Activated T-cell treated with anti-CD3 and anti-CD28 coated beads, Interleukin-2, amount 50 U/mL, for 4 hours (primary cell): ENCODE data around the gene PRKRIP1. TPM values are rescaled to one million over a fixed set of nuclear protein-coding genes. Genes with fewer than 3 reads are reported as not detected.

Source experiments
- ATAC-seq, 2 donors: fragments of 200-7000 bp; cut with Tn5 transposase; one replicate each; pipeline ENCODE4 v1.10.0; 2021
- DNase-seq: peaks from one replicate; pipeline ENCODE4 v3.0.0-alpha.2; 2020
- H3K27me3 Mint-ChIP-seq: one replicate; pipeline ENCODE4 v1.8.0; 2021; ENCODE audit warnings: low read depth, mixed read lengths
- H3K36me3 Mint-ChIP-seq: one replicate; pipeline ENCODE4 v1.8.0; 2022; ENCODE audit warnings: mixed read lengths; ENCODE audit not compliant: insufficient read depth
- H3K4me1 Mint-ChIP-seq: one replicate; pipeline ENCODE4 v1.8.0; 2021; ENCODE audit warnings: low read depth, mixed read lengths
- H3K4me3 Mint-ChIP-seq: one replicate; pipeline ENCODE4 v1.8.0; 2021; ENCODE audit warnings: mild to moderate bottlenecking, moderate library complexity, mixed read lengths
- H3K9me3 Mint-ChIP-seq: one replicate; pipeline ENCODE4 v1.8.0; 2021; ENCODE audit warnings: mixed read lengths
- total RNA-seq, 3 donors: library from RNA; stranded (reverse); gene quantifications; one replicate each; pipeline ENCODE4 v1.2.1, GENCODE V29; 2021

PRKRIP1 gene
- total RNA-seq, 3 donors from 2014 or later: 24.8 to 30.1 (median 27.0) TPM

DNA sequence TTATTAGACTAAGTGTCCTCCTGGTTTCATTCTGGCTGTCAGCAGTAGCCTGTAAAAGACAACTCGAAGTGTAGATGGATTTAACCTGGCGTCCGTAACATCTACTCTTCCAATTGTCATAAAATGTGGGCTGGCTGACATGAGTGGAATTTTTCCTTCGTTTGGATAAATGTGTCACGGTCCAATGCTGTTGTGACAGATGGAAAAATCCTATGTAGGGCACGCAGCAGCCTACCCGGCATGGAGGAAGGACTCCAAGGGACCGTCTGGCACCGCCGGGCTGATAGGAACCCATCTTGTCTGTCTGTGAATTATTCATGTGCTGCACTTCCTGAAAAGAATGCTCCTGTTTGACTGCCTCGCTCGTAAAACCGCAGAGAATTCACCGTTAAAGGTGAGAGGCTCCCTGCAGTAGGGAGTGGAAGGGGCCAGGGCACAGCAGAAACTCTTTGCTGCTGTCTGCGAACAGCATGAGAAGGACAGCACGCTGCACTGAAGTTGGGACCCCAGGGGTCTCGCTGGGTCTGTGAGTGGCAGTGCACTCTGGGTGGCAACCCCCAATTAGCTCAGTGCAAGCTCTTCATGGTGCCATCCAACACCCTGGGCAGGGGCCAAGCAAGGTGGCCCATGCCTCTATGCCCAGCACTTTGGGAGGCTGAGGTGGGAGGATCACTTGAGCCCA is 35.6 kb downstream of the PRKRIP1 start:
- Mint-ChIP-seq H3K27me3 (no peaks in the 10 kb centered on the region), H3K9me3 (no peaks in the 10 kb centered on the region), H3K4me3 (peak overlapping the region; percentile 78), H3K36me3 (no peaks in the 10 kb centered on the region), H3K4me1 (peaks cover 70% of the 10 kb centered on the region)
- ATAC-seq: peak; percentile 36 to 45
- DNase-seq: peak; percentile 58

DNA sequence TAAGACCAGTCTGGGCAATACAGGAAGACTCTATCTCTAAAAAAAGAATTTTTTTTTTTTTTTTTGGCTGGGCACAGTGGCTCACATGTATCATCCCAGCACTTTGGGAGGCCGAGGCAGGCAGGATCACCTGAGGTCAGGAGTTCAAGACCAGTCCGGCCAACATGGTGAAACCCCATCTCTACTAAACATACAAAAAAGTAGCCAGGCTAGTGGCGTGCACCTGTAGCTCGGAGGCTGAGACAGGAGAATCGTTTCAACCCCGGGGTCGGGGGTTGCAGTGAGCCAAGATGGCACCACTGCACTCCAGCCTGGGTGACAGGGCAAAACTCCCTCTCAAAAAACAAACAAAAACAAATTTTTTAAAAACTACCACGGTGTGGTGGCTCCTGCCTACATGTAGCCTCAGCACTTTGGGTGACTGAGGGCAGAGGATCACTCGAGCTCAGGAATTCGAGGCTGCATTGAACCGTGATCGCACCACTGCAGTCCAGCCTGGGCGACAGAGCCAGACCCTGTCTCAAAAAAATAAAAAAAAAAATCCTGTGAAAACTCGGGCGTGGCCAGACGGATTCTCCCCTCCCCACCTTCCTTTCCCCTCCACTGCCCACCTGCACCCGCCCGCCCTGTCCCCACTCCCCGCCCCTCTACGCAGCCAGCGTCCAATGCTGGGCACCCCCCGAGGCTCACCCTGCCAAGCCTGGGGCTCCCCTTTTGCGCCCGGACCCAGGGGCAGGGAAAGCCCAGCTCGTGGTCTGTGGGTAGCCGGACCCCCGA is 36.5 kb downstream of the PRKRIP1 start:
- ATAC-seq: peak; percentile 13 to 16
- Mint-ChIP-seq H3K36me3 (no peaks in the 10 kb centered on the region), H3K4me3 (peak overlapping the region; percentile 78), H3K27me3 (no peaks in the 10 kb centered on the region), H3K9me3 (no peaks in the 10 kb centered on the region), H3K4me1 (peaks cover 62% of the 10 kb centered on the region)
- DNase-seq: no peak

DNA sequence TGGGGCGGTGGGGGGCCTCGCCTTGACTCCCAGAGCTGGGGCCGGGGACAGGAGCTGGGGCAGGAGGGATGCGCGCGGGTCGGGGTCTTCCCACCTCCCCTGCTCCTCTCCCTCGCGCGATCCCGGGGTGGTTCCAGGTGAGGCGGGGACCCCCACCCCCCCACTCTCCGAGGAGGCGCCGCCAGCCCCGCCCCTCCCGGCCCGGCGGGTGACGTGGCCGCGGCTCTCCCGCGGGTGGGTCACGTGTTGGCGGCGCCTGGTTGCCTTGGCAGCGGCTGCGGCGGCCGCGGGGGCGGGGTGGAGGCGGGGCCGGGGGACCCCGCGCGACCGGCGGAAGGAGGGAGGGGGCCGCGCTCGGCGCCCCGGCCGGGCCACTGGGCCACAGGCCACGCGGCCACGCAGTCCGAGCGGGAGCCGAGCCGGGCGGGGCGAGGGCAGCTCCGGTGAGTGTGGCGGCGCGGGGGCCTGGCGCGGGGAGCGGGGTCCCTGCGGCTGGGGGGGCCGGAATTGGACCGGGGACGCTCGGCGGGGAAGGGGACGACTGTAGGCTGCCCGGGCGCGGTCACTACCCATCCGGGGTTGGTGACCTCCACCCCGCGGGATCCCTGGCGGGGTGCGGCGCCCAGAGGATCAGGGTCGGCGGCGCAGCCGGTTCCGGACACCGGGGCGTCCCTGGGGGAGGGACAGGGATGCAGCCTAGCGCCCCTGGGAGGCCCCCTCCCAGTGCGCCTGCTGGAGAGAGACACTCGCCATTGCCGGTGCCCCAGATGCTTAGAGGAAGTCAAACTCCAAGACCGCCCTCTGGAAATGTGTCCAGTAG is 37.3 kb downstream of the PRKRIP1 start, which contains the start of gene ORAI2:
TSS of gene ORAI2 (plus strand) at position 357 of the 820 bp plus-strand sequence. CDS start 5,382 bp downstream, outside the sequence.
- Mint-ChIP-seq H3K4me3 (peak within 1 kb of the TSS; percentile 80), H3K9me3 (no peaks in the 10 kb centered on the region), H3K27me3 (no peaks in the 10 kb centered on the region), H3K36me3 (no peaks in the 10 kb centered on the region), H3K4me1 (peaks cover 54% of the 10 kb centered on the region)
- DNase-seq (peak; percentile 91), ATAC-seq (peak; percentile 81)

DNA sequence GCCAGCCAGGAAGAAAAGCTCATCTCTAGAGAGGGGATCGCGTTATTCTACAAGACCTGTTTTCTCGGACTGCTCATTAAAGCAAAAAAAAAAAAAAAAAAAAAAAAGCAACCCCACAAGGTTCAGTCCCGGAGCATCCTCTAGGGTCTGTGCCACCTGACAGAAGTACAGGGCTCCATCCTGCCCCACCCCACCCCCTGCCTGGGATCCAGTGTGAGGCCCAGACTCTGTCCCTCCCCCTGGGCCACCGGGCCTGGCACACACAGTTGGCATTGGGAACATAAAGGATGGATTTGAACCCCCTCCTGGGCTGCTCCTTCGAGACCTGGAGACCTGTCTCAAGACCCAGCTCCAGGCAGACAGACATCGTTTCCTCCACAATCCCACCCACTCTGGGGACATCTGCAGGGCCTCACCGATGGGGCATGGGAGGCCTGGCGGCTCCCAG is 37.9 kb downstream of the PRKRIP1 start:
- peak overlapping the region; percentile 80 for H3K4me3 Mint-ChIP-seq
- no peak for DNase-seq
- peak in 1 of 2 donors; percentile 11 for ATAC-seq
- peaks cover 48% of the 10 kb centered on the region for H3K4me1 Mint-ChIP-seq
- H3K9me3 Mint-ChIP-seq: no peaks in the 10 kb centered on the region
- peaks cover under 1% of the 10 kb centered on the region for H3K36me3 Mint-ChIP-seq
- H3K27me3 Mint-ChIP-seq: no peaks in the 10 kb centered on the region

DNA sequence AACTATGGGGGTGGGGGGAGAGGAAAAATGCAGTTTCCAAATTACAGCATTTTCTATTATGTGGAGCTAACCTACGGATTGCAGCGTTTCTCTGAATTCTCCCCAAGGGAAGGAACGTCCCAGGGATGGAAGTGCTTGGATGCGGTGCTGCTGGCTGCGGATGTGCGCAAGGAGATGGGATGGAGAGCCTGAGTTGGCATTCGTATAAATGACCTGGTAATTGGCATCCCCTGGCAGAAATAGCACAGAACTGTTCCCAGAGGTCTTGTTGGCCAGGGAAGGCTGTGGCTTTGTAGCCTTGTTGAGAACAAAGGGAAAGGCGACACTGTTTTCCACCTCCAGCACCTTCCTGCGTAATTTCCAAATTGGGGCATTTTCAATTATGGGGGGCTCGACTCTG is 40.0 kb downstream of the PRKRIP1 start:
- Mint-ChIP-seq H3K36me3 (peaks cover 2% of the 10 kb centered on the region), H3K9me3 (no peaks in the 10 kb centered on the region), H3K27me3 (no peaks in the 10 kb centered on the region), H3K4me3 (no peak overlapping the region), H3K4me1 (peaks cover 29% of the 10 kb centered on the region)
- DNase-seq (no peak), ATAC-seq (no peak)

DNA sequence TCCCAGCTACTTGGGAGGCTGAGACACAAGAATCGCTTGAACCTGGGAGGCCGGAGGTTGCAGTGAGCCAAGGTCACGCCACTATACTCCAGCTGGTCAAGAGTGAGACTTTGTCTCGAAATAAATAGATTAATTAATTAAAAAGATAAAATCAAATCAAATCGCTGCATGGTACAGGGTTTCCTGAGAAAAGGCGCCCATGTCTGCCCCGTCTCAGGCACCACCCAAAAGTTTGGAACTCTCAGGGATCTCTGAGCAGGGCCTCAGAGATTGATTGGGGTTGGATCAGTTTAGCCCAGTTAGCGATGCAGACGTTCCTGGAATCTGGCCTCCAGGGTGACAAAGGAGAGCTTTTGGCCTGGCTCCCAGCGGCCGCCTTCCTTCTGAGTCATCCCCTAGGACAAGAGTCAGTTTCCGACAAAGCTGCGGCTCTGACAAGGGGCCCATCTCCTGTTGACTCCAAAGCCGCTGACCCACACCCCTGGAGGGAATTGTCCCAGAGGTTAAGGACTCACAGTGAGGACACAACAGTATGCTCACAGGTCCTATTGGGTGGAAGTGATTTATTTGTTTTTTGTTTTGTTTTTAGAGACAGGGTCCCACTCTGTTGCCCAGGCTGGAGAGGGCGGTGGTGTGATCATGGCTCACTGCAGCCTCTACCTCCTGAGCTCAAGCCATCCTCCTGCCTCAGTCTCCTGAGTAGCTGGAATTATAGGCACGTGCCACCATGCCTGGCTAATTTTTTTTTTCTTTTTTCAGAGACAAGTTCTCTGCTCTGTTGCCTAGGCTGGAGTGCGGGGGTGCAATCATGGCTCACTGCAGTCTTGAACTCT is 44.0 kb downstream of the PRKRIP1 start:
- no peak overlapping the region for H3K4me3 Mint-ChIP-seq
- no peaks in the 10 kb centered on the region for H3K27me3 Mint-ChIP-seq
- peaks cover 6% of the 10 kb centered on the region for H3K4me1 Mint-ChIP-seq
- ATAC-seq: no peak
- no peak for DNase-seq
- peaks cover 9% of the 10 kb centered on the region for H3K36me3 Mint-ChIP-seq
- no peaks in the 10 kb centered on the region for H3K9me3 Mint-ChIP-seq

DNA sequence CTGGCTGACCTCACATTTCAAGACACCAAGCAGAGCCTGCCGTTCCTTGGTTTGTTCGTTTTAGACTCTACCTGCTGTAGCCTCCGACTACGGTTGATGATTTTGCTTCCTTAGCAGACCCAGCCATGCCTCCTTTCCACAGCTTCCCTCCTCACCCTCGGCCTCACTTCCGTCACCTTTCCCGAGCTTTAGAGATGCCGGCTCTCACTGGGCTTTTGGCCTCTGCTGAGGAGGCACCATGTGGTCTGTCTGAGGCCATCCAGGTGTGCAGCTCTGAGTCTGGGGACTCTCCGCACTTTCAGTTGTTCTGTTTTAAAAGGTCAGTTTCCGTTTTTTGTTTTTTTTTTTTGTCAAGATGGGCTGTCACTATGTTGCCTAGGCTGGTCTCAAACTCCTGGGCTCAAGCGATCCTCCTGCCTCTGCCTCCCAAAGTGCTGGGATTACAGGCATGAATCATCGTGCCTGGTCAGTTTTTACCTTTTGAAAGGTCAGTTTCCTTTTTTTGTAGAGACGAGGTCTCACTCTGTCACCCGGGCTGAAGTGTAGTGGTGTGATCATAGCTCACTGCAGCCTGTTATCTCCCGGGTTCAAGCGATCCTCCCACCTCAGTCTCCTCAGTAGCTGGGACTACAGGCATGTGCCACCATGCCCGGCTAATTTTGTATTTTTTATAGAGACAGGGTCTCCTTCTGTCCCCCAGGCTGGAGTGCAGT is 49.0 kb downstream of the PRKRIP1 start:
- Mint-ChIP-seq H3K9me3 (no peaks in the 10 kb centered on the region), H3K4me3 (no peak overlapping the region), H3K36me3 (peaks cover 11% of the 10 kb centered on the region), H3K4me1 (peaks cover 2% of the 10 kb centered on the region), H3K27me3 (no peaks in the 10 kb centered on the region)
- DNase-seq (no peak), ATAC-seq (no peak)

- Mint-ChIP-seq H3K27me3 (no peaks in the 10 kb centered on the region), H3K4me3 (no peak overlapping the region), H3K4me1 (peaks cover 6% of the 10 kb centered on the region), H3K36me3 (peaks cover 11% of the 10 kb centered on the region), H3K9me3 (no peaks in the 10 kb centered on the region)
- DNase-seq (no peak), ATAC-seq (no peak)
Observed at GRCh38 chr7:102445674-102446071, 49.5 kb downstream of the PRKRIP1 start.

- Mint-ChIP-seq H3K4me1 (peaks cover 6% of the 10 kb centered on the region), H3K9me3 (no peaks in the 10 kb centered on the region), H3K27me3 (no peaks in the 10 kb centered on the region), H3K4me3 (no peak overlapping the region), H3K36me3 (peaks cover 10% of the 10 kb centered on the region)
- DNase-seq (no peak), ATAC-seq (no peak)
Observed at GRCh38 chr7:102446387-102447156, 50.4 kb downstream of the PRKRIP1 start.

GRCh38 chr7:102447311-102447710 is 51.1 kb downstream of the PRKRIP1 start:
- no peak overlapping the region for H3K4me3 Mint-ChIP-seq
- H3K27me3 Mint-ChIP-seq: no peaks in the 10 kb centered on the region
- no peaks in the 10 kb centered on the region for H3K9me3 Mint-ChIP-seq
- H3K4me1 Mint-ChIP-seq: peaks cover 4% of the 10 kb centered on the region
- DNase-seq (no peak), ATAC-seq (no peak)
- peaks cover 7% of the 10 kb centered on the region for H3K36me3 Mint-ChIP-seq

DNA sequence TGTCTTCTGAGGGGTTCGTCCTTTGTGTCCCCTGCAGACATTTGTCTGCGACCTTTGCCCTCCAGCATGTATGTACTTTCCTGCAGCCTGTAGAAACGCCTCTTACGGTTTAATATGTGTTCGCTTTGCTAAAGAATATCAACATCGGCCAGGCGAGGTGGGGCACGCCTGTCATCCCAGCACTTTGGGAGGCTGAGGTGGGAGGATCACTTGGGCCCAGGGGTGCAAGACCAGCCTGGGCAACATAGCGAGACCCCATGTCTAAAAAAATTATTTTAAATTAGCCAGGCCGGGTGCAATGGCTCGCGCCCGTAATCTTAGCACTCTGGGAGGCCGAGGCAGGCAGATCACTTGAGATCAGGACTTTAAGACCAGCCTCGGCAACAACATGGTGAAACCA is 53.0 kb downstream of the PRKRIP1 start:
- Mint-ChIP-seq H3K36me3 (peaks cover 7% of the 10 kb centered on the region), H3K4me3 (no peak overlapping the region), H3K9me3 (no peaks in the 10 kb centered on the region), H3K27me3 (no peaks in the 10 kb centered on the region), H3K4me1 (peaks cover 4% of the 10 kb centered on the region)
- DNase-seq (no peak), ATAC-seq (no peak)

DNA sequence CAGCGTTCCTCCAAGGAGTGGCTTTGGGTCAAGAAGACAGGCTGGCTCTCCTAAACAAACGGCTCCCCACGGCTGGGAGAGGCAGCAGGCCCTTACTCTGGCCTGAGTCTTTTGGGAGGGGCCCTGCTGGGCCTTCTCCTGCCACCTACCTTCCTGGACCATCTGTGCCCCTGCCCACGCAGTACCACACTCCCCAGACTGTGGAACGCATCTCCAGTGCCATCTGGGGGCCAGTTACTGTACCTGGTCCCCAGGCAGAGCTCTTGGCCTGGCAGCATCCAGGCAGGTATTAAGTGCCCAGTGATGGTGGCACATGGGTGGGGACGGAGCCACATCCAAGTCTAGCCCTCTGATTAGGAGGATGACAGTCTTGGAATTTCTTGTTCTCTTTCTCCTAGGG is 54.1 kb downstream of the PRKRIP1 start:
- DNase-seq: peak; percentile 56
- Mint-ChIP-seq H3K27me3 (no peaks in the 10 kb centered on the region), H3K36me3 (peaks cover 6% of the 10 kb centered on the region), H3K9me3 (no peaks in the 10 kb centered on the region), H3K4me1 (peaks cover 4% of the 10 kb centered on the region), H3K4me3 (no peak overlapping the region)
- peak; percentile 72 to 78 for ATAC-seq
